SK-N-SH treated with all-trans-retinoic acid at 6 μM for 48 hours (cell line): Measurements from ENCODE around the gene NOM1.
"Not testable (repeated sequence)": the region's sequence is repeated elsewhere in the genome, so short reads cannot be mapped to it uniquely, and the experiment has no call there.

Experiments used
- ATAC-seq: fragments of 200-7000 bp; cut with Tn5 transposase; 3 replicates; pipeline ENCODE4 v1.9.1; 2020; ENCODE audit warnings: mild to moderate bottlenecking, moderate library complexity
- ARNTL ChIP-seq: fragments of 450-650 bp; formaldehyde crosslinking; IDR thresholded peaks from 2 replicates; pipeline ENCODE4 v1.5.0; 2020; ENCODE audit warnings: low read depth, mild to moderate bottlenecking, moderate library complexity, borderline replicate concordance
- BACH2 ChIP-seq: fragments of 250-450 bp; sonication (Bioruptor Pico); IDR thresholded peaks from 2 replicates; pipeline ENCODE4 v1.9.0; 2021; ENCODE audit warnings: mild to moderate bottlenecking, borderline replicate concordance
- CSDC2 ChIP-seq: fragments of 250-450 bp; sonication (Bioruptor Pico); IDR thresholded peaks from 2 replicates; pipeline ENCODE4 v1.5.0; 2020; ENCODE audit warnings: mild to moderate bottlenecking, moderate library complexity
- ESRRG ChIP-seq: fragments of 250-450 bp; sonication (Bioruptor Pico); IDR thresholded peaks from 2 replicates; pipeline ENCODE4 v1.6.1; 2021; ENCODE audit warnings: mild to moderate bottlenecking
- GLIS3 ChIP-seq: fragments of 250-450 bp; sonication (Bioruptor Pico); IDR thresholded peaks from 2 replicates; pipeline ENCODE4 v1.5.0; 2020; ENCODE audit warnings: mild to moderate bottlenecking, moderate library complexity
- ISL1 ChIP-seq: fragments of 250-450 bp; sonication (Bioruptor Pico); IDR thresholded peaks from 2 replicates; pipeline ENCODE4 v2.1.2; 2022; ENCODE audit warnings: mild to moderate bottlenecking, moderate library complexity
- OSR1 ChIP-seq: fragments of 250-450 bp; sonication (Bioruptor Pico); IDR thresholded peaks from 2 replicates; pipeline ENCODE4 v1.8.0; 2022; ENCODE audit warnings: moderate library complexity, mild to moderate bottlenecking, inconsistent platforms
- PPARA ChIP-seq: fragments of 250-450 bp; sonication (Bioruptor Pico); IDR thresholded peaks from 2 replicates; pipeline ENCODE4 v1.5.0; 2020; ENCODE audit warnings: mild to moderate bottlenecking, borderline replicate concordance
- RARB ChIP-seq: fragments of 250-450 bp; sonication (Bioruptor Pico); IDR thresholded peaks from 2 replicates; pipeline ENCODE4 v1.8.0; 2021; ENCODE audit warnings: mild to moderate bottlenecking, moderate library complexity
- TCF4 ChIP-seq: fragments of 250-450 bp; sonication (Bioruptor Pico); IDR thresholded peaks from 2 replicates; pipeline ENCODE4 v1.8.0; 2021; ENCODE audit warnings: mild to moderate bottlenecking, moderate library complexity, borderline replicate concordance
- TOX ChIP-seq: fragments of 250-450 bp; sonication (Bioruptor Pico); IDR thresholded peaks from 2 replicates; pipeline ENCODE4 v1.8.0; 2021; ENCODE audit warnings: mild to moderate bottlenecking, moderate library complexity, borderline replicate concordance
- ZC3H10 ChIP-seq: fragments of 250-450 bp; sonication (Bioruptor Pico); IDR thresholded peaks from 2 replicates; pipeline ENCODE4 v1.5.1; 2021; ENCODE audit warnings: mild to moderate bottlenecking, moderate library complexity
- ZFP3 ChIP-seq: fragments of 250-450 bp; sonication (Bioruptor Pico); IDR thresholded peaks from 2 replicates; pipeline ENCODE4 v1.5.0; 2020; ENCODE audit warnings: mild to moderate bottlenecking, moderate library complexity
- ZFP30 ChIP-seq: fragments of 450-650 bp; formaldehyde crosslinking; IDR thresholded peaks from 2 replicates; pipeline ENCODE4 v1.5.0; 2022; ENCODE audit warnings: mild to moderate bottlenecking, moderate library complexity
- ZNF565 ChIP-seq: fragments of 450-650 bp; formaldehyde crosslinking; conservative IDR thresholded peaks from 2 replicates; pipeline ENCODE4 v1.5.0; 2020; ENCODE audit warnings: low read depth, mild to moderate bottlenecking, moderate library complexity
- ZNF70 ChIP-seq: fragments of 450-650 bp; formaldehyde crosslinking; IDR thresholded peaks from 2 replicates; pipeline ENCODE4 v1.5.0; 2020; ENCODE audit warnings: mild to moderate bottlenecking, moderate library complexity
- ZNF8 ChIP-seq: fragments of 450-650 bp; formaldehyde crosslinking; IDR thresholded peaks from 2 replicates; pipeline ENCODE4 v1.5.0; 2020; ENCODE audit warnings: mild to moderate bottlenecking, moderate library complexity
- TF ChIP-seq, protein P1 (sequence below): fragments of 250-450 bp; sonication (Bioruptor Pico); IDR thresholded peaks from 2 replicates; pipeline ENCODE4 v1.5.1; 2020; ENCODE audit warnings: low read depth, mild to moderate bottlenecking, moderate library complexity
- TF ChIP-seq, protein P2 (sequence below): fragments of 250-450 bp; sonication (Bioruptor Pico); IDR thresholded peaks from 2 replicates; pipeline ENCODE4 v1.5.1; 2021; ENCODE audit warnings: mild to moderate bottlenecking, moderate library complexity
- TF ChIP-seq, protein P3 (sequence below): fragments of 250-450 bp; sonication (Bioruptor Pico); IDR thresholded peaks from 2 replicates; pipeline ENCODE4 v1.8.0; 2021; ENCODE audit warnings: low read depth, mild to moderate bottlenecking, moderate library complexity, borderline replicate concordance
- TF ChIP-seq, protein P4 (sequence below): fragments of 250-450 bp; sonication (Bioruptor Pico); IDR thresholded peaks from 2 replicates; pipeline ENCODE4 v1.5.0; 2020; ENCODE audit warnings: mild to moderate bottlenecking, moderate library complexity

Gene NOM1

DNA sequence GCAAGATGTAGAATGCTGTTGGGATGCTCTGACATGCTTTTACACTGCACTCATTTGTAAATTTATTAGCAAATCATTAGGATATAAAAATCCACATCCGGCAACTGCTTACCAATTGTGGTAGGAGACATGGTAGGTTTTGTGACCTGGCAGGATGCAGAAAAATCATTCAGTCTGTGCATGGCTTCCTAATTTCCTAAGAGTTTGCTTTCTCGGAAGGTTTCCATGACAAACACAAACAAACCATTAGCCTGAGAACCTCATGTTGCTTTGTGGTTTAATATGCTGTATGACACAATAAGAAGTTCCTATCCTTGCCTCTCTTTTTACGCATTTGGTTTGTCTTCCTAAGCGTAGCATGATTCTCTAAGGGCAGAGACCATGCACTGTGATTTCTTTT lies 41.9 kb upstream of the NOM1 start:
- TF ChIP-seq PPARA (CRISPR knock-in tag) (no peak), TOX (CRISPR knock-in tag) (no peak)
- no peak for ATAC-seq

DNA sequence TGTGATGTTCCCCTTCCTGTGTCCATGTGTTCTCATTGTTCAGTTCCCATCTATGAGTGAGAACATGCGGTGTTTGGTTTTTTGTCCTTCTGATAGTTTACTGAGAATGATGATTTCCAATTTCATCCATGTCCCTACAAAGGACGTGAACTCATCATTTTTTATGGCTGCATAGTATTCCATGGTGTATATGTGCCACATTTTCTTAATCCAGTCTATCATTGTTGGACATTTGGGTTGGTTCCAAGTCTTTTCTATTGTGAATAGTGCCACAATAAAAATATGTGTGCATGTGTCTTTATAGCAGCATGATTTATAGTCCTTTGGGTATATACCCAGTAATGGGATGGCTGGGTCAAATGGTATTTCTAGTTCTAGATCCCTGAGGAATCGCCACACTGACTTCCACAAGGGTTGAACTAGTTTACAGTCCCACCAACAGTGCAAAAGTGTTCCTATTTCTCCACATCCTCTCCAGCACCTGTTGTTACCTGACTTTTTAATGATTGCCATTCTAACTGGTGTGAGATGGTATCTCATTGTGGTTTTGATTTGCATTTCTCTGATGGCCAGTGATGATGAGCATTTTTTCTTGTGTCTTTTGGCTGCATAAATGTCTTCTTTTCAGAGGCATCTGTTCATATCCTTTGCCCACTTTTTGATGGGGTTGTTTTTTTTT lies 39.8 kb upstream of the NOM1 start:
- ATAC-seq: not testable (repeated sequence)

DNA sequence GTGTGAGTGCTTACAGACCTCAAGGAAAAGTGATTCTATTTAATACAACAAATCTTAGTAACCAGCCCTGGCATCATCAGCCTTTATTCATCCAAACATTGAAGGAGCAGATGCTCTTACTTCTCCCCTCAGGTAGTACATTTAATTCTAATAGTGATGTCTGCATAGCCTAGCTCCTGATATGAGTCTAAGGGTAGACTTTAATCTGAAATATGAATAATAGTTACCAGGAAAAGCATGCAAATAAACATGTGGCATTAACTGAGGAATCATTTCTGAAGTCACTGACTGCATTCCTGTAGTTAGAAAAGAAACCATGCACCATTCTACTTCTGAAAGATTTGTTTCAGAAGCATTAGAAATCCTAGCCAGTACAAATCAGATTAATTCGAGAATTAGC lies 30.9 kb upstream of the NOM1 start:
- no peak for ATAC-seq
- TF ChIP-seq CSDC2 (no peak), ZNF8 (CRISPR knock-in tag) (no peak), ZC3H10 (CRISPR knock-in tag) (no peak), PPARA (CRISPR knock-in tag) (no peak), ZNF70 (CRISPR knock-in tag) (no peak), ISL1 (no peak), ESRRG (CRISPR knock-in tag) (no peak), BACH2 (CRISPR knock-in tag) (no peak), ARNTL (CRISPR knock-in tag) (no peak), TOX (CRISPR knock-in tag) (no peak), ZNF565 (no peak), ZFP30 (CRISPR knock-in tag) (no peak), RARB (no peak)
- TF ChIP-seq, protein P1, sequence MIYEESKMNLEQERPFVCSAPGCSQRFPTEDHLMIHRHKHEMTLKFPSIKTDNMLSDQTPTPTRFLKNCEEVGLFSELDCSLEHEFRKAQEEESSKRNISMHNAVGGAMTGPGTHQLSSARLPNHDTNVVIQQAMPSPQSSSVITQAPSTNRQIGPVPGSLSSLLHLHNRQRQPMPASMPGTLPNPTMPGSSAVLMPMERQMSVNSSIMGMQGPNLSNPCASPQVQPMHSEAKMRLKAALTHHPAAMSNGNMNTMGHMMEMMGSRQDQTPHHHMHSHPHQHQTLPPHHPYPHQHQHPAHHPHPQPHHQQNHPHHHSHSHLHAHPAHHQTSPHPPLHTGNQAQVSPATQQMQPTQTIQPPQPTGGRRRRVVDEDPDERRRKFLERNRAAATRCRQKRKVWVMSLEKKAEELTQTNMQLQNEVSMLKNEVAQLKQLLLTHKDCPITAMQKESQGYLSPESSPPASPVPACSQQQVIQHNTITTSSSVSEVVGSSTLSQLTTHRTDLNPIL (CRISPR knock-in tag): no peak
- TF ChIP-seq, protein P2, sequence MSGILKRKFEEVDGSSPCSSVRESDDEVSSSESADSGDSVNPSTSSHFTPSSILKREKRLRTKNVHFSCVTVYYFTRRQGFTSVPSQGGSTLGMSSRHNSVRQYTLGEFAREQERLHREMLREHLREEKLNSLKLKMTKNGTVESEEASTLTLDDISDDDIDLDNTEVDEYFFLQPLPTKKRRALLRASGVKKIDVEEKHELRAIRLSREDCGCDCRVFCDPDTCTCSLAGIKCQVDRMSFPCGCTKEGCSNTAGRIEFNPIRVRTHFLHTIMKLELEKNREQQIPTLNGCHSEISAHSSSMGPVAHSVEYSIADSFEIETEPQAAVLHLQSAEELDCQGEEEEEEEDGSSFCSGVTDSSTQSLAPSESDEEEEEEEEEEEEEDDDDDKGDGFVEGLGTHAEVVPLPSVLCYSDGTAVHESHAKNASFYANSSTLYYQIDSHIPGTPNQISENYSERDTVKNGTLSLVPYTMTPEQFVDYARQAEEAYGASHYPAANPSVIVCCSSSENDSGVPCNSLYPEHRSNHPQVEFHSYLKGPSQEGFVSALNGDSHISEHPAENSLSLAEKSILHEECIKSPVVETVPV (CRISPR knock-in tag): no peak
- TF ChIP-seq, protein P3, sequence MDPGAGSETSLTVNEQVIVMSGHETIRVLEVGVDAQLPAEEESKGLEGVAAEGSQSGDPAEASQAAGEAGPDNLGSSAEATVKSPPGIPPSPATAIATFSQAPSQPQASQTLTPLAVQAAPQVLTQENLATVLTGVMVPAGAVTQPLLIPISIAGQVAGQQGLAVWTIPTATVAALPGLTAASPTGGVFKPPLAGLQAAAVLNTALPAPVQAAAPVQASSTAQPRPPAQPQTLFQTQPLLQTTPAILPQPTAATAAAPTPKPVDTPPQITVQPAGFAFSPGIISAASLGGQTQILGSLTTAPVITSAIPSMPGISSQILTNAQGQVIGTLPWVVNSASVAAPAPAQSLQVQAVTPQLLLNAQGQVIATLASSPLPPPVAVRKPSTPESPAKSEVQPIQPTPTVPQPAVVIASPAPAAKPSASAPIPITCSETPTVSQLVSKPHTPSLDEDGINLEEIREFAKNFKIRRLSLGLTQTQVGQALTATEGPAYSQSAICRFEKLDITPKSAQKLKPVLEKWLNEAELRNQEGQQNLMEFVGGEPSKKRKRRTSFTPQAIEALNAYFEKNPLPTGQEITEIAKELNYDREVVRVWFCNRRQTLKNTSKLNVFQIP (CRISPR knock-in tag): no peak

DNA sequence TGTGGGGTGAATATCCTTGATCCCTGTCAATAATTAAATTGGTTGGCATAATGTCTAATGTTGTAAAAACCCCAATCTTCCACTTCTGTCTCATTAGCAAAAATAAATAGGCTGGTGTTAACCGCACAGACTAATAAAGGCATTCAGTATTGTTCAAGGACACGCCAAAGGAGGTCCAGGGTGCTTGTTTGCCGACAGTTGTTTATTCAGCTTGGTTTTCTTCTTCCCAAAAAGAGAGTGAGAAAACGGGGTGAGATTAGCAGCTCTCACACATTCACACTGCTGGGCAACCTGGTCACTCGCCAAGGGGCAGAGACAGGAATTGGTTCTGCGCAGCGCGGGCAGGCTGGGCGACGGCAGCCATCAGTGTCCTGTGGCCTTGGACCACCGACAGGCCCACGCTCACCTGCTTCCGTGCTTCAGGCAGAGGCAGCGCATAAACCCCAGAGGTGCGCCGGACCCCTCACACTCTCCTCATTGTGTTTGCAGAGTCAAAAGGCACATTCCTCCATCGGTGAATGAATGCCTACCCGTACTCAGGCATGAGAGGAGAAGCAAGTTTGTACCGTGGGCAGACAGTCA lies 30.3 kb upstream of the NOM1 start:
- TF ChIP-seq, protein P3 (CRISPR knock-in tag): no peak
- no peak for TF ChIP-seq TCF4 (CRISPR knock-in tag)
- TF ChIP-seq ZNF565: no peak
- TF ChIP-seq, protein P2 (CRISPR knock-in tag): no peak
- ATAC-seq: no peak

DNA sequence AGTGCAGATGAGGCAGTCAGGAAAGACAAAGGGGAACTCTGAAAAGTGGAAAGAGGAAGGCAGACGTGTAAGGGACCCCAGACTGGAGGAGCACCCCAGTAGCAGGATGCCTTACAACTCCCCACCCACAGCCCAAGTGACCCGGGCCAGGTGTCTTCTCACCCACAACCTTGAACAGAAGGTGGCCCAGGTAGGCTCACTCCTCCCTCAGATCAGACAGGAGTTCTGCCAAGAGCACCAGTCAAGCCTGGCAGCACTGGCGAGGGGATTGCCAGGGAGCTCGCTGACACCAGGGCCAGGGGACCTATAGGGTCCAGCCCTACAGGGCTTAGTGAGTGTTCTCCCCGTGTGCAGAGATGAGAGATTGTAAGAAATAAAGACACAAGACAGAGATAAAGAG lies 29.4 kb upstream of the NOM1 start:
- no peak for ATAC-seq
- TF ChIP-seq TOX (CRISPR knock-in tag) (no peak), ZFP3 (CRISPR knock-in tag) (no peak), GLIS3 (CRISPR knock-in tag) (no peak), ZFP30 (CRISPR knock-in tag) (no peak), ISL1 (no peak), OSR1 (CRISPR knock-in tag) (no peak), PPARA (CRISPR knock-in tag) (no peak), ZNF70 (CRISPR knock-in tag) (no peak), ESRRG (CRISPR knock-in tag) (no peak), ZC3H10 (CRISPR knock-in tag) (no peak), CSDC2 (no peak), ZNF565 (no peak)
- TF ChIP-seq, protein P3 (CRISPR knock-in tag): no peak
- TF ChIP-seq, protein P4, sequence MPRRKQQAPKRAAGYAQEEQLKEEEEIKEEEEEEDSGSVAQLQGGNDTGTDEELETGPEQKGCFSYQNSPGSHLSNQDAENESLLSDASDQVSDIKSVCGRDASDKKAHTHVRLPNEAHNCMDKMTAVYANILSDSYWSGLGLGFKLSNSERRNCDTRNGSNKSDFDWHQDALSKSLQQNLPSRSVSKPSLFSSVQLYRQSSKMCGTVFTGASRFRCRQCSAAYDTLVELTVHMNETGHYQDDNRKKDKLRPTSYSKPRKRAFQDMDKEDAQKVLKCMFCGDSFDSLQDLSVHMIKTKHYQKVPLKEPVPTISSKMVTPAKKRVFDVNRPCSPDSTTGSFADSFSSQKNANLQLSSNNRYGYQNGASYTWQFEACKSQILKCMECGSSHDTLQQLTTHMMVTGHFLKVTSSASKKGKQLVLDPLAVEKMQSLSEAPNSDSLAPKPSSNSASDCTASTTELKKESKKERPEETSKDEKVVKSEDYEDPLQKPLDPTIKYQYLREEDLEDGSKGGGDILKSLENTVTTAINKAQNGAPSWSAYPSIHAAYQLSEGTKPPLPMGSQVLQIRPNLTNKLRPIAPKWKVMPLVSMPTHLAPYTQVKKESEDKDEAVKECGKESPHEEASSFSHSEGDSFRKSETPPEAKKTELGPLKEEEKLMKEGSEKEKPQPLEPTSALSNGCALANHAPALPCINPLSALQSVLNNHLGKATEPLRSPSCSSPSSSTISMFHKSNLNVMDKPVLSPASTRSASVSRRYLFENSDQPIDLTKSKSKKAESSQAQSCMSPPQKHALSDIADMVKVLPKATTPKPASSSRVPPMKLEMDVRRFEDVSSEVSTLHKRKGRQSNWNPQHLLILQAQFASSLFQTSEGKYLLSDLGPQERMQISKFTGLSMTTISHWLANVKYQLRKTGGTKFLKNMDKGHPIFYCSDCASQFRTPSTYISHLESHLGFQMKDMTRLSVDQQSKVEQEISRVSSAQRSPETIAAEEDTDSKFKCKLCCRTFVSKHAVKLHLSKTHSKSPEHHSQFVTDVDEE: no peak
